H1 (cell line): ENCODE measurements around the gene NR1H3. TPM values are rescaled to one million over a fixed set of nuclear protein-coding genes. Genes with fewer than 3 reads are reported as not detected.

Experiments used
- CTCF ChIA-PET: fragments of 300-600 bp; sonication (Branson Sonifier 250); formaldehyde crosslinking; loops from one replicate; lab custom pipeline; 2021; ENCODE audit not compliant: partially characterized antibody; lab: Charles Lee
- POLR2A ChIA-PET: fragments of 300-600 bp; sonication (Branson Sonifier 250); formaldehyde crosslinking; loops from one replicate; lab custom pipeline; 2021; ENCODE audit warnings: inconsistent platforms; ENCODE audit not compliant: partially characterized antibody; lab: Charles Lee
- DNase-seq, 2 experiments: peaks; one replicate each; pipeline versions ENCODE4 v3.0.0 to v3.0.0-alpha.2; 2010 to 2022; ENCODE audit warnings: low spot score in 2 of 2, low read depth in 1 of 2, mixed read lengths in 1 of 2
- FAIRE-seq: peaks from 2 replicates; lab custom pipeline; 2011; peaks lifted over from hg19 to GRCh38; lab: Jason Lieb, UNC
- H2AFZ ChIP-seq: 2 replicates; pipeline ENCODE4 v1.8.1; 2012; ENCODE audit warnings: low read length, inconsistent platforms
- H2AK5ac ChIP-seq: 2 replicates; pipeline ENCODE4 v1.6.1; 2013; ENCODE audit warnings: low read depth, low read length
- H2BK120ac ChIP-seq: replicated peaks from 2 replicates; pipeline ENCODE3; 2013; ENCODE audit warnings: low read depth, low read length, inconsistent platforms
- H2BK12ac ChIP-seq: 2 replicates; pipeline ENCODE4 v1.6.1; 2013; ENCODE audit warnings: low read depth, low read length
- H2BK15ac ChIP-seq: 2 replicates; pipeline ENCODE4 v1.6.1; 2013; ENCODE audit warnings: low read length
- H2BK20ac ChIP-seq: 2 replicates; pipeline ENCODE4 v1.6.1; 2013; ENCODE audit warnings: low read length
- H2BK5ac ChIP-seq: 2 replicates; pipeline ENCODE4 v1.6.1; 2013; ENCODE audit warnings: low read depth, low read length
- H3K14ac ChIP-seq: 2 replicates; pipeline ENCODE4 v1.6.1; 2013; ENCODE audit warnings: inconsistent platforms; ENCODE audit not compliant: insufficient read length
- H3K18ac ChIP-seq: 2 replicates; pipeline ENCODE4 v1.6.1; 2013; ENCODE audit warnings: low read length; ENCODE audit errors: extremely low read depth
- H3K23ac ChIP-seq: 2 replicates; pipeline ENCODE4 v1.6.1; 2013; ENCODE audit warnings: inconsistent platforms; ENCODE audit not compliant: insufficient read length
- H3K23me2 ChIP-seq: 2 replicates; pipeline ENCODE4 v1.6.1; 2013; ENCODE audit warnings: low read depth, low read length
- H3K27ac ChIP-seq: 2 replicates; pipeline ENCODE4 v1.6.1; 2011; ENCODE audit warnings: low read depth, low read length, inconsistent platforms
- H3K27me3 ChIP-seq, 4 experiments: replicated peaks in 1 of 4; 1 replicate in 1 of 4; 2 replicates in 3 of 4; pipeline versions ENCODE4 v1.6.1 to v1.8.1; 2011 to 2013; ENCODE audit warnings: low read length in 3 of 4, mild to moderate bottlenecking in 3 of 4, inconsistent platforms in 2 of 4, mixed read lengths in 2 of 4, moderate library complexity in 1 of 4; ENCODE audit not compliant: control insufficient read depth in 3 of 4, insufficient read depth in 3 of 4; ENCODE audit errors: extremely low read depth in 1 of 4
- H3K36me3 ChIP-seq, 4 experiments: 2 replicates each; pipeline versions ENCODE4 v1.6.1 to v1.8.1; 2011 to 2013; ENCODE audit warnings: mild to moderate bottlenecking in 4 of 4, low read length in 3 of 4, moderate library complexity in 2 of 4, control low read depth in 1 of 4, inconsistent platforms in 1 of 4; ENCODE audit not compliant: insufficient read depth in 4 of 4, control insufficient read depth in 2 of 4
- H3K4ac ChIP-seq: replicated peaks from 2 replicates; pipeline ENCODE3; 2013; ENCODE audit warnings: low read length, low read depth, mixed read lengths, inconsistent platforms; ENCODE audit not compliant: insufficient read length
- H3K4me1 ChIP-seq, 4 experiments: replicated peaks in 1 of 4; 1 replicate in 1 of 4; 2 replicates in 3 of 4; pipeline versions ENCODE4 v1.6.1 to v1.8.1; 2011 to 2013; ENCODE audit warnings: low read length in 3 of 4, inconsistent platforms in 2 of 4, mixed read lengths in 1 of 4; ENCODE audit not compliant: insufficient read depth in 4 of 4, control insufficient read depth in 3 of 4
- H3K4me2 ChIP-seq, 2 experiments: 2 replicates each; pipeline versions ENCODE4 v1.6.1 to v1.8.1; 2011 to 2013; ENCODE audit warnings: low read depth in 2 of 2, low read length in 2 of 2, control low read depth in 1 of 2, inconsistent platforms in 1 of 2, mild to moderate bottlenecking in 1 of 2; ENCODE audit not compliant: insufficient read depth in 1 of 2
- H3K4me3 ChIP-seq, 4 experiments: fragments of 200-600, 300-600 bp in 1 of 4; sonication (generic), shearing (Covaris generic), sonication (Bioruptor Twin) in 1 of 4; 2 replicates each; pipeline versions ENCODE4 v1.5.1 to v1.8.1; 2011 to 2016; ENCODE audit warnings: low read length in 4 of 4, low read depth in 3 of 4, control low read depth in 2 of 4, inconsistent platforms in 2 of 4, mild to moderate bottlenecking in 2 of 4, mixed read lengths in 1 of 4, moderate library complexity in 1 of 4; ENCODE audit not compliant: insufficient read depth in 2 of 4; ENCODE audit errors: extremely low read depth in 1 of 4
- H3K56ac ChIP-seq: replicated peaks from 2 replicates; pipeline ENCODE3; 2013; ENCODE audit warnings: low read depth, mild to moderate bottlenecking, mixed read lengths, low read length, inconsistent platforms; ENCODE audit not compliant: insufficient read length
- H3K79me1 ChIP-seq: 2 replicates; pipeline ENCODE4 v1.6.1; 2013; ENCODE audit warnings: low read depth, low read length, control low read depth
- H3K79me2 ChIP-seq, 2 experiments: 2 replicates each; pipeline versions ENCODE4 v1.6.1 to v1.8.1; 2012 to 2013; ENCODE audit warnings: low read length in 2 of 2, mild to moderate bottlenecking in 2 of 2, inconsistent platforms in 1 of 2; ENCODE audit not compliant: insufficient read depth in 2 of 2, control insufficient read depth in 1 of 2
- H3K9ac ChIP-seq, 4 experiments: replicated peaks in 1 of 4; 1 replicate in 1 of 4; 2 replicates in 3 of 4; pipeline versions ENCODE4 v1.6.1 to v1.8.1; 2011 to 2013; ENCODE audit warnings: low read depth in 3 of 4, low read length in 3 of 4, control low read depth in 2 of 4, mild to moderate bottlenecking in 2 of 4, moderate library complexity in 2 of 4, inconsistent platforms in 1 of 4; ENCODE audit errors: extremely low read depth in 1 of 4
- H3K9me3 ChIP-seq, 2 experiments: 2 replicates each; pipeline versions ENCODE4 v1.6.1 to v1.8.1; 2012 to 2013; ENCODE audit warnings: mild to moderate bottlenecking in 2 of 2, moderate library complexity in 2 of 2, control low read depth in 1 of 2, inconsistent platforms in 1 of 2, low read depth in 1 of 2, low read length in 1 of 2, mixed read lengths in 1 of 2; ENCODE audit not compliant: insufficient read depth in 2 of 2
- H4K20me1 ChIP-seq, 2 experiments: replicated peaks in 1 of 2; 2 replicates each; pipeline versions ENCODE3 to v1.8.1; 2011 to 2013; ENCODE audit warnings: inconsistent platforms in 2 of 2, low read length in 2 of 2, mild to moderate bottlenecking in 1 of 2; ENCODE audit not compliant: insufficient read depth in 2 of 2, control insufficient read depth in 1 of 2
- H4K5ac ChIP-seq: 2 replicates; pipeline ENCODE4 v1.6.1; 2013; ENCODE audit warnings: low read length, low read depth, mixed read lengths, inconsistent platforms; ENCODE audit not compliant: insufficient read length
- H4K8ac ChIP-seq: 2 replicates; pipeline ENCODE4 v1.8.0; 2013; ENCODE audit warnings: mild to moderate bottlenecking, moderate library complexity, low read length, inconsistent platforms; ENCODE audit not compliant: insufficient read depth; ENCODE audit errors: extremely low read depth
- H4K91ac ChIP-seq: replicated peaks from 2 replicates; pipeline ENCODE3; 2013; ENCODE audit warnings: low read length, mixed read lengths, inconsistent platforms; ENCODE audit not compliant: insufficient read length
- KDM1A ChIP-seq: fragments of 200-600, 300-600 bp; sonication (generic); IDR thresholded peaks from 2 replicates; pipeline ENCODE4 v1.7.1; 2016; ENCODE audit warnings: mild to moderate bottlenecking, low read length, borderline replicate concordance
- WGBS, 2 experiments: shearing (Covaris generic) in 1 of 2; methylation state at CpG; one replicate each; pipeline versions ENCODE4 v1.1.6 to v1.1.7; 2013 to 2015; ENCODE audit warnings: low lambda C conversion rate in 2 of 2, mixed read lengths in 2 of 2, inconsistent platforms in 1 of 2, low coverage in 1 of 2, missing lambda C conversion rate in 1 of 2; ENCODE audit not compliant: insufficient replicate concordance in 2 of 2, insufficient coverage in 1 of 2, insufficient read length in 1 of 2; ENCODE audit errors: extremely low coverage in 1 of 2, missing lambda C conversion rate in 1 of 2; 5-methylcytosine and 5-hydroxymethylcytosine counted together
- polyA plus RNA-seq, 7 experiments: library from polyadenylated mRNA; depleted of rRNA in 3 of 7; stranded (reverse) in 5 of 7; unstranded in 2 of 7; fragments of >200 nt in 5 of 7; fragments of 200-250 nt in 2 of 7; gene quantifications; 1 replicate in 5 of 7; 2 replicates in 1 of 7; 4 replicates in 1 of 7; pipeline versions ENCODE4 v1.2.1 to v1.2.3, GENCODE V29; 2011 to 2013; ENCODE audit warnings: missing spikeins in 2 of 7, mixed read lengths in 2 of 7
- total RNA-seq: library from RNA; stranded (reverse); fragmentation: NEBNext Ultra II Directional; extraction: Animal tissue kit (Norgen Biotek cat#: 25700); gene quantifications from 2 replicates; pipeline ENCODE4 v1.2.1, GENCODE V29; 2021

Gene NR1H3
- total and polyA plus RNA-seq, 2 of the 8 experiments (the other 6 are each of a cell fraction or from before 2014, with no cell fraction given) = 19.9 to 42.1 TPM

- Histone ChIP-seq H3K27me3 (no peaks in the 10 kb centered on the region), H4K91ac (no peak overlapping the region), H2BK5ac (no peak overlapping the region), H2BK12ac (no peak overlapping the region), H2BK20ac (no peak overlapping the region), H3K4me1 (no peaks in the 10 kb centered on the region), H4K5ac (no peak overlapping the region), H3K4me3 (no peak overlapping the region), H3K4ac (no peak overlapping the region), H3K56ac (no peak overlapping the region), H3K9ac (no peak overlapping the region), H2BK15ac (no peak overlapping the region), H3K18ac (no peak overlapping the region), H3K36me3 (peaks cover 8 to 37% (median 14%) of the 10 kb centered on the region in 4 experiments), H2AFZ (no peak overlapping the region), H3K4me2 (no peak overlapping the region; a peak in 1 of 4 replicates), H3K23ac (no peak overlapping the region), H3K14ac (no peak overlapping the region), H2AK5ac (no peak overlapping the region), H3K9me3 (no peaks in the 10 kb centered on the region), H3K79me2 (no peaks in the 10 kb centered on the region), H3K27ac (no peak overlapping the region), H3K79me1 (no peaks in the 10 kb centered on the region; the same call in 1 of the 2 replicates), H3K23me2 (no peaks in the 10 kb centered on the region), H4K8ac (no peak overlapping the region), H4K20me1 (peaks cover 0 to 4% of the 10 kb centered on the region in 2 experiments), H2BK120ac (no peak overlapping the region)
- ChIA-PET POLR2A (no interaction called here), CTCF (interaction anchor here (1.3 to 2.0 kb wide), 4 partner anchors 16 to 35 kb away, joined by 4 to 7 read pairs (median 5); no protein-coding TSS in a partner anchor)
- FAIRE-seq (no peak), DNase-seq (no peak)
- 88% methylated on average over 6 of the region's 6 CpGs; no CpG with 5 or more reads in 1 of the 2 experiments for WGBS, 2 experiments
- TF ChIP-seq KDM1A = no peak
Measured at GRCh38 chr11:47308050-47308823, 50.4 kb downstream of the NR1H3 start.
